Uterus (tissue), 2 donors: Measurements from ENCODE around the gene TSPAN9.

Experiments used
- POLR2A ChIP-seq, 2 donors: fragments of 450-650 bp; IDR thresholded peaks; one replicate each; pipeline ENCODE4 v1.6.1; 2016; ENCODE audit warnings: antibody characterized with exemption in 2 of 2, mild to moderate bottlenecking in 1 of 2, moderate library complexity in 1 of 2
- TF ChIP-seq, protein P1 (sequence below), 4 experiments: fragments of 200-600 bp in 2 of 4; fragments of 450-650 bp in 2 of 4; sonication (generic) in 2 of 4; IDR thresholded peaks; one replicate each; pipeline ENCODE4 v1.5.1; 2016 to 2019; ENCODE audit warnings: antibody characterized with exemption in 4 of 4, mild to moderate bottlenecking in 2 of 4, moderate library complexity in 1 of 4

DNA sequence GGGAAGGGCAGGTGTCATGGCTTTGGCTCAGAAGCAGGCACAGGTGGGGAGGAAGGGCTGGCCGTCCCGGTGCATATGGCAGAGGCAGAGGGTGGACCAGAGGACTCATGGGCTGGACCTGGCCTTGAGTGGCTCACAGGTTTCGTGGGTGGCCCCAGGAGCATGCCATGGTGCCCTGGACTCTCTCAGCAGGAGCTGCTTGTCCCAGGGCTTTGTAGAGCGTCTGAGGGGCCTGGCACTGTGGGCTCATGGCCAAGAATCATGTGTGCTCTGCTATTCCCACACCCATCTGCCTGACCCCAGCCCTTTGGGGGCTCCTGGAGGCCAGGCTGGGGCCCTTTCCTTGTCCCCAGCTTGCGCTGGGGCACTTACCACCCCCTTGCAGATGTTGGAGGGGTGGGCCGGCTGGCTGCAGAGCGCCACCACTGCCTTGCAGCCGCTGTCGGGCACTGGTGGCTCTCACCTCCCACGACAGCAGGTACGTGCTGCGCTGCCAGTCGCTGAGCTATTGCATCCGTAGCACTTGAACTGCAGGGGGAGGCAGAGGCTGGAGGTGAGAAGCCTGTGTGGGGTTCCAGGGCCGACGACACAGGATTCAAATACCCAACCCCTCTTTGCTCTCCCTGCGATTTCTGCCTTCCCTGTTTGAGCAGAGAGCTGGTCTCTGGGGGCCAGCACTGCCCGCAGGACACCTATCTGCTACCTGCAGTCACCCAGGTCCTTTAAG, 226.4 kb downstream of the TSPAN9 start:
- TF ChIP-seq, protein P1, sequence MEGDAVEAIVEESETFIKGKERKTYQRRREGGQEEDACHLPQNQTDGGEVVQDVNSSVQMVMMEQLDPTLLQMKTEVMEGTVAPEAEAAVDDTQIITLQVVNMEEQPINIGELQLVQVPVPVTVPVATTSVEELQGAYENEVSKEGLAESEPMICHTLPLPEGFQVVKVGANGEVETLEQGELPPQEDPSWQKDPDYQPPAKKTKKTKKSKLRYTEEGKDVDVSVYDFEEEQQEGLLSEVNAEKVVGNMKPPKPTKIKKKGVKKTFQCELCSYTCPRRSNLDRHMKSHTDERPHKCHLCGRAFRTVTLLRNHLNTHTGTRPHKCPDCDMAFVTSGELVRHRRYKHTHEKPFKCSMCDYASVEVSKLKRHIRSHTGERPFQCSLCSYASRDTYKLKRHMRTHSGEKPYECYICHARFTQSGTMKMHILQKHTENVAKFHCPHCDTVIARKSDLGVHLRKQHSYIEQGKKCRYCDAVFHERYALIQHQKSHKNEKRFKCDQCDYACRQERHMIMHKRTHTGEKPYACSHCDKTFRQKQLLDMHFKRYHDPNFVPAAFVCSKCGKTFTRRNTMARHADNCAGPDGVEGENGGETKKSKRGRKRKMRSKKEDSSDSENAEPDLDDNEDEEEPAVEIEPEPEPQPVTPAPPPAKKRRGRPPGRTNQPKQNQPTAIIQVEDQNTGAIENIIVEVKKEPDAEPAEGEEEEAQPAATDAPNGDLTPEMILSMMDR (IDR thresholded peaks at IDR 0.05) = no peak
- TF ChIP-seq POLR2A (IDR thresholded peaks at IDR 0.05) = no peak
